Pulmonary artery endothelial cell (primary cell): ENCODE data around the gene KHSRP. TPM values are rescaled to one million over a fixed set of nuclear protein-coding genes. Genes with fewer than 3 reads are reported as not detected.
A peak's percentile ranks its signal among the peaks of the same experiment; 100 is the strongest.

Experiments
- DNase-seq: peaks from one replicate; pipeline ENCODE4 v3.0.0-alpha.2; 2011; ENCODE audit warnings: low read depth, low spot score
- total RNA-seq: library from RNA; depleted of rRNA; stranded (reverse); fragments of >200 nt; gene quantifications from 2 replicates; pipeline ENCODE4 v1.2.3, GENCODE V29; 2014

KHSRP gene
- total RNA-seq, 1 donor from 2014 or later = 152 TPM

GRCh38 chr19:6393983-6394412 is 30.6 kb downstream of the KHSRP start:
- DNase-seq = no peak

DNA sequence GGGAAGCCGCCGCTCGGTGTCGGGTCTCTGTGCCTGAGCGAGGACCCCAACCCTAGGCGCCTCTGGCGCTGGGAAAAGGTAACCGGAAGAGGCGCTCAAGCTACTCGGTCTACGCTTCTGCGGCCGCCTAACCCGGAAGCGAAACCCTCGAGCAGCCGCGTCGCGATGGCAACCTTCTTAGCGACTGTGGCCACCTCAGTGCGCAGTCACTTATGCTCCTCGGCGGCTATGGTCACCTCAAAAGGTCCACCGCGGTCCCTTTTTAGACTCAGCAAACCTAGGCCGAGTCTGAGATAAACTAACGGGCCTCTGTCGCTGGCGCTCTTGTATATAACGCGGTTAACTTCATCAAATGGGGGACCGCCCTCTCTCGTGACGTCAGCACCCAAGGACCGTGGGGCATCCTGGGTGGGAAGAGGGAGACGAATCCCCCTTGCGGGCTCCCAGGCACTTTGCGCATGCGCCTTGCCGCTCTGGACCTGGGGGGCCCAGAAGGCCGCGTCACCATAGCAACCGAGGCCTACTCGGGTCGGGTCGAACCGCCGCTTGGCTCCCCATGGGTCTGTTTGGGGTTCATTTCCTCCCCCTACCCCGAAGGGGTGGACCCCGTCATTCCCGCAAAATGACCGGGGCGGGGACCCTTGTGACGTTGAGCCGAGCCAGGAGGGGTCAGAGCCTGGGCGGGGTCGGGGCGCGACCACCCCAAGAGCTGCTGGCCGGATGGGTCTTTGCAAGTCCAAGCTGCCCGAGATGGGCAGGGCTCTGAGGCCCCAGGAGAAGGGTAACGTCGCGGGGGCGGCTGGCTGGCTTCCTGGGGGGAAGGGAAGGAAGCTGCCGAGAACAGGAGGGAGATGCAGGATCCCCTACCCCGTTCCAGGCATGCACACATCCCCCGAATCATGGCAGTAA is 31.3 kb downstream of the KHSRP start, which contains the start of gene GTF2F1:
Gene GTF2F1 (minus strand): TSS at position 91 of the 909 bp plus-strand sequence. CDS start 169 bp downstream, outside the sequence.
- DNase-seq = peak; percentile 67

DNA sequence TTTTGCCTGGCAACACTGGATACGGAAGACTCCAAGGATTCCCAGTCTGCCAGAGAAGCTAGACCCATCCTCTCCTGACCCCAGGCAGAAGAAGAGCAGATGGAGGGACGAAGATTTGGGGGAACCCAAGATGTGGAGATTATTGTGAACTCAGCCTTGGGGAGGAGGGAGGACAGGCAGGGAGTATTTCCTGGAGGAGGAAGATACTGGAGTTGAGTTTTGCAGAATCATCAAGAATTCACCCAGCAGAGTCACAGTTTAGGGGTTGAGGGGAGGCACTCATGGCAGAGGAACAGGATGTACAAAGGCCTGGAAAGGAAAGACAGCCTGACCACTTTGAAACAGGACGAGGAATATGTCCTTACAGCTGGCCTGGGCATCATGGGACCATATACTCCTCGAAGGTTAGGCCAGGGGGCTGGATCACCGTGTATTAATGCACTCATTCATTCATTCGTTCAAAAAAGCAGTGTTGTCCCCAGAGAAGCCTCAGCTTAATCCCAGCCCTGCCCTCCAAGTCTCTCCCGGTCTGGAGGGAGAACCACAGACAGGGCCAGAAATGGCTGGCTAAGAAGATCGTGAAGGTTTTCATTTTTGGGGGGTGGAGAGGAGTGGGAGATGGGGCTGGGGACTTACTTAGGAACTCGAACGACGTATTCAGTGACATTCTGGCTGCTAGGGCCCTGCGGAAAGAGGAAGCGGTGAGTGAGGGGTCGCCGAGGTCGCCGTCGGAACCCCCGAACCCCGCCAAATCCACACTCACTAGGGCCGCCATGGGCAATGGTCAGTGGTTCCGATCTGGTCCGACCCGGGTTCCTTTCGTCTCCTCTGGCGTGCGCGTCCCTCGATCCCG is 32.2 kb downstream of the KHSRP start:
- DNase-seq = no peak

- no peak for DNase-seq
Measured at GRCh38 chr19:6387372-6387771, 37.2 kb downstream of the KHSRP start.

- DNase-seq = no peak
Measured at GRCh38 chr19:6384381-6384780, 40.2 kb downstream of the KHSRP start.

DNA sequence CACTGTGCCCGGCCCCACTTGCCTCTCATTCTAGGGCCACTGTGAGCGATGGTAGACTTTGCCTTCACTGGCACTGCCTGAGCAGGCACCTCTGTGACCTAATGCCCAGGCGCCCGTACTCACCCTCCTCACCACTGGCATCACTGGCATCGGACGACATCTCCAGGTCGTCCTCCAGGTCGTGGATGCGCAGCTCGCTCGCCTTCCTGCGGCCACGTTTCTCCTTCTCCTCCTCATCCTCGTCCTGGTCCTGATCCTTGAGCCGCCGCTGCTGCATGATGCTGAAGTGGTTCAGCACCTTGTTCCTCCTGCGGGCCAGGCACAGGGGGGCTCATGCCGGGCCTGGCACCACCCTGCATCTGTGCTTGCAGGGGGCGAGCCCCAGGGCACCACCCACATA is 41.4 kb downstream of the KHSRP start:
- DNase-seq = no peak

DNA sequence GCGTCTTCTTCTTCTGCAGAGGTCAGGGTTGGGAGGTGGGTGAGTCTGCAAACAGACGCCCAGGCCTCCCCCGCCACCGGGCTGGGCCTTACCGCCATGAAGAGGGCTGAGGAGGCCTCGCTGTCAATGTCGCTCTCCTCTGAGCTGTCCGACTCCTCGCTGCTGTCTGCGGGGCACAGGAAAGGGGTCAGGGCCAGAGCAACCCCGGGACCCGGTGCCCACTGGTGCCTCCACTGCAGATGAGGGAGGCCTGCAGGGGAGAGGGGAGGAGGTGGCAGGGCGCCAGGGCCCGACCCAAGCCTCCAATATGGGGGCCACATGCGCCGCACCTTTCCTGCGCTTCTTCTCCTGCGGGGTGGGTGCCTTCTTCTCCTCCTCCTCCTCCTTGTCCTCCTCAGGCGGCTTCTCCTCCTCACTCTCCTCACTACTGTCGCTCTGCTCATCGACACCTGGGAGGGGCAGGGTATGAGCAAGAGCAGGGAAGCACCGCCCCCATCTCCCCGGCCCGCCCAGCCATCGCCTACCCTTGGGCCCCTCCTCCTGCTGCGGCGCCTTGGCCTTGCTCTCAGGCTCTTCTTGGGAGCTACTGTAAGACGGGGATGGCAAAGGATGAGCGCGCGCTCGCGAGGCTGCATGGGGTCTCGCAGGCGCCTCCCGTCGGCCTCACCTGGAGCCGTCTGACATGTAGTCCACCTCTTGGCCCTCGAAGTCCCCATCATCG is 43.4 kb downstream of the KHSRP start:
- no peak for DNase-seq

- DNase-seq = no peak
Measured at GRCh38 chr19:6379744-6380143, 44.9 kb downstream of the KHSRP start.

DNA sequence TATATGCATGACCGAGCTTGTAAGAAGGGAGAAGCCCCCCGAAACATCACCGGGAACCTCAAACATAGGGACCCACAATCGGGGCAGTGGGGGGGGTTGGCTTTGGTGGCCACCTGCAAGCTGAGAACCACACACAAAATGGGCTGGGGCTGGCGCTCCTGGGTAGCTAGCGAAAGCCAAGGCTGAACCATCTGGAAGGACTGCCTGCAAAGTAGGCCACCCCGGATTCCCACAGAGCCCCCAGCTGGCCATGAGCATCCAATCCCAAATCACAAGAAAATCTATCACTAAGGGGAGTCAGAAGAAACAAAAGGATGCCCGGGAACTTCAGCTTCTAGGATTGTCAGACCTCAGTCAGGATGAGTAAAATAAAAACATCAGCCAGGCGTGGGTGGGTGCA is 46.1 kb downstream of the KHSRP start:
- DNase-seq = no peak

GRCh38 chr19:6378041-6378440 is 46.6 kb downstream of the KHSRP start:
- no peak for DNase-seq

GRCh38 chr19:6376512-6377190 is 48.0 kb downstream of the KHSRP start:
- DNase-seq = no peak

DNA sequence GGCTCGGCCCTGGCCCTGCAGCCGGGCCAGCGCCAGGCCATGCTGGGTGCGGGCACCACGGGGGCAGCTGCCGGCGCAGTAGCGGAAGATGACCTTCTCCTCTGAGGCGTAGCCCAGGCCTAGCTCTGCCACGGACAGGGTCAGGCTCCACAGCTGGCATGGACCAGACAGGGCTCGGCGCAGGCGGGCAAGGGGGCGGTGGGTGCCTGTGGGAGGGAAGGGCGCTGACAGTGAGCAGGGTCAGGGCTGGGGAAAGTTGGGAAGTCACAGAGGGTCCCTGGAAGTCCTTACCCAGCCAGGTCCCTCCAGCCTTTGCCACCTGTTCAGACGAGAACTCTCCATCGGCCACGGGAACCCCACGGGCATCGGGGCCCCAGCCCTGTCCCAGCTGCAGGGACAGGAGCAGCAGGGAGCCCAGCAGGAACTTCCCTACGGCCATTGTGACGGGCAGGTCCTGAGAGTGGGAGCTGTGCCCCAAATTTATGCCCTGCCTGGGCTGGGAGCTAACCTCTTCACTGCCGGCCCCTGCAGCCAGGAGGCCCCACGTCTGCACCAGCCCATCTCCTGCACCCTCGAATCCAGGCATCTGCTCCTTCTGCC is 49.1 kb downstream of the KHSRP start, which contains the start of gene PSPN:
Gene PSPN (minus strand): TSS at position 523 of the 600 bp plus-strand sequence. CDS start 84 bp downstream, at position 439.
- DNase-seq = no peak

DNA sequence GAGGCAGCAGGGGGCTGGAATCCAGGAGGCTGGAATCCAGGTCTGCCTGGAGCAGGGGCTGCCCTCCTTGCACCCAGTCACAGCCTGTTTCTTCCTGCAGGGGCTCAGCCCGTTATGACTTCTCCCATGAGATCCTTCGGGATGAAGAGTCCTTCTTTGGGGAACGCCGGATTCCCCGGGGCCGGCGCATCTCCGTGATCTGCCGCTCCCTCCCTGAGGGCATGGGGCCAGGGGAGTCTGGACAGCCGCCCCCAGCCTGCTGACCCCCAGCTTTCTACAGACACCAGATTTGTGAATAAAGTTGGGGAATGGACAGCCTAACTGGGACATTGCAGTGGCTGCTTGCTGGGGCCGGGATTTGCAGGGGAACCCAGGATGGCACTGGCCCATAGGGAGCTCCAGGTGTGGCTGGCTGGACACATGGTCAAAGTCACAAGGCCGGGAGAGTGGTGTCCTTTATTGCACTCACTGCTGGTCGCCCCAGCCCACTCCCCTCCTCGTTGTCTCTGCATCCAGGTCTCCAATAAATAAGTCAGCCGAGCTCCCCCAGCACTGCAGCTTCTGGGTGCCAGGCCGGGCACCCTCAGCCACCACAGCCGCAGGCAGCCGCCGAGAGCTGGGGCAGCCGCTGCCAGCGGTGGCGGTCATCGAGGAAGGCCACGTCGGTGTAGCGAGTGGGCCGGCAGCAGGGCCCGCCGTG is 49.8 kb downstream of the KHSRP start:
- no peak for DNase-seq

DNA sequence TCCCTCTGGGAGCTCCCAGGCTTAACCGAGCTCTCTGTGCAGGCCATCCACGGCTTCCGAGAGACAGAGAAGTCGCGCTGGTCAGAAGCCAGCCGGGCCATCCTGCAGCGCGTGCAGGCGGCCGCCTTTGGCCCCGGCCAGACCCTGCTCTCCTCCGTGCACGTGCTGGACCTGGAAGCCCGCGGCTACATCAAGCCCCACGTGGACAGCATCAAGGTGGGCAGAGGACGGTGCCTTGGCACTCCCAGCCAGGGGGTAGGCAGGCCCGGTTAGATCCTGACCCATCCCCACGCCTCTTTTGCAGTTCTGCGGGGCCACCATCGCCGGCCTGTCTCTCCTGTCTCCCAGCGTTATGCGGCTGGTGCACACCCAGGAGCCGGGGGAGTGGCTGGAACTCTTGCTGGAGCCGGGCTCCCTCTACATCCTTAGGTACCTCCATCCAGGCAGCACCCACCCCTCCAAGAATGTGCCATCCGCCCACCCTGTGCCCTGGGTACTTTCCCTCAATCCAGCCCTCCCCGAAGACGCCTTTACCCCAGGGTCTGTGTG is 50.4 kb downstream of the KHSRP start:
- DNase-seq = no peak

GRCh38 chr19:6373813-6374108 is 50.9 kb downstream of the KHSRP start:
- no peak for DNase-seq

- DNase-seq = peak; percentile 94
Measured at GRCh38 chr19:6373096-6373812, 51.4 kb downstream of the KHSRP start.

- peak; percentile 100 for DNase-seq
Measured at GRCh38 chr19:6372594-6373095, 52.0 kb downstream of the KHSRP start, which contains the start of gene ALKBH7. TSS of gene ALKBH7 (plus strand) at chr19:6372794. CDS start at chr19:6372821, 27 bp downstream.

DNA sequence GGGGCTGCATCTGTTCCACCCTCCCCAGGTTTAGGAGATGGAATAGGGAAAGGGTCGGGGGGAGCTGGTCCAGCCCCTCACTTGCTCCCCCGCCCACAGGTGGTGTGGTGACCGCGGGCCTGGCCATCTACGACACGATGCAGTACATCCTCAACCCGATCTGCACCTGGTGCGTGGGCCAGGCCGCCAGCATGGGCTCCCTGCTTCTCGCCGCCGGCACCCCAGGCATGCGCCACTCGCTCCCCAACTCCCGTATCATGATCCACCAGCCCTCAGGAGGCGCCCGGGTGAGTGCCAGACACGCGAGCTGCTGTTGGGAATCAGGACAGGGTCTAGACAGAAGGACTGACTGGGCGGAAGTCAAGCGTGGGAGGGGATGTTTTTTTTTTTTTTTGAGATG is 60.3 kb downstream of the KHSRP start:
- DNase-seq = no peak
